ENCODE results near the gene WFS1.

WFS1 gene

GRCh38 chr4:6333301-6334202 lies 63.9 kb downstream of the WFS1 start:
- DNase-seq (ENCODE audit: low spot score) (no peak), ATAC-seq (ENCODE audit: low read depth) (no peak)
- peak; percentile 27 for TF ChIP-seq CTCF (IDR thresholded peaks at IDR 0.05; ENCODE audit: poor library complexity, severe bottlenecking)
- H3K9me3 ChIP-seq (ENCODE audit: severe bottlenecking): no peaks in the 10 kb centered on the region
- H3K4me1 ChIP-seq (ENCODE audit: insufficient read depth, poor library complexity, severe bottlenecking): no peaks in the 10 kb centered on the region
- no peaks in the 10 kb centered on the region for H3K36me3 ChIP-seq (ENCODE audit: low read depth)
- H3K27me3 ChIP-seq (ENCODE audit: insufficient read depth, poor library complexity, severe bottlenecking): peaks cover 4% of the 10 kb centered on the region
- H3K4me3 ChIP-seq (ENCODE audit: severe bottlenecking): no peak overlapping the region
- H3K27ac ChIP-seq (ENCODE audit: poor library complexity, severe bottlenecking): no peak overlapping the region

GRCh38 chr4:6334203-6334887 lies 64.7 kb downstream of the WFS1 start:
- ATAC-seq (ENCODE audit: low read depth) (no peak), DNase-seq (ENCODE audit: low spot score) (no peak)
- H3K27me3 ChIP-seq (ENCODE audit: insufficient read depth, poor library complexity, severe bottlenecking): peaks cover 4% of the 10 kb centered on the region
- H3K27ac ChIP-seq (ENCODE audit: poor library complexity, severe bottlenecking): no peak overlapping the region
- no peak for TF ChIP-seq CTCF (IDR thresholded peaks at IDR 0.05; ENCODE audit: poor library complexity, severe bottlenecking)
- no peaks in the 10 kb centered on the region for H3K4me1 ChIP-seq (ENCODE audit: insufficient read depth, poor library complexity, severe bottlenecking)
- H3K9me3 ChIP-seq (ENCODE audit: severe bottlenecking): no peaks in the 10 kb centered on the region
- H3K4me3 ChIP-seq (ENCODE audit: severe bottlenecking): no peak overlapping the region
- no peaks in the 10 kb centered on the region for H3K36me3 ChIP-seq (ENCODE audit: low read depth)

GRCh38 chr4:6335040-6335590 lies 65.5 kb downstream of the WFS1 start:
- Histone ChIP-seq H3K27me3 (ENCODE audit: insufficient read depth, poor library complexity, severe bottlenecking) (peaks cover 4% of the 10 kb centered on the region), H3K27ac (ENCODE audit: poor library complexity, severe bottlenecking) (no peak overlapping the region), H3K4me1 (ENCODE audit: insufficient read depth, poor library complexity, severe bottlenecking) (no peaks in the 10 kb centered on the region), H3K36me3 (ENCODE audit: low read depth) (no peaks in the 10 kb centered on the region), H3K4me3 (ENCODE audit: severe bottlenecking) (no peak overlapping the region), H3K9me3 (ENCODE audit: severe bottlenecking) (no peaks in the 10 kb centered on the region)
- ATAC-seq (ENCODE audit: low read depth) (no peak), DNase-seq (ENCODE audit: low spot score) (no peak)
- no peak for TF ChIP-seq CTCF (IDR thresholded peaks at IDR 0.05; ENCODE audit: poor library complexity, severe bottlenecking)

- H3K27ac ChIP-seq (ENCODE audit: poor library complexity, severe bottlenecking): no peak overlapping the region
- TF ChIP-seq CTCF (IDR thresholded peaks at IDR 0.05; ENCODE audit: poor library complexity, severe bottlenecking): no peak
- H3K4me1 ChIP-seq (ENCODE audit: insufficient read depth, poor library complexity, severe bottlenecking): no peaks in the 10 kb centered on the region
- DNase-seq (ENCODE audit: low spot score) (no peak), ATAC-seq (ENCODE audit: low read depth) (no peak)
- no peak overlapping the region for H3K4me3 ChIP-seq (ENCODE audit: severe bottlenecking)
- H3K9me3 ChIP-seq (ENCODE audit: severe bottlenecking): no peaks in the 10 kb centered on the region
- H3K27me3 ChIP-seq (ENCODE audit: insufficient read depth, poor library complexity, severe bottlenecking): peaks cover 4% of the 10 kb centered on the region
- no peaks in the 10 kb centered on the region for H3K36me3 ChIP-seq (ENCODE audit: low read depth)
Observed at GRCh38 chr4:6336166-6336565, 66.5 kb downstream of the WFS1 start.

Measured in RWPE2 (cell line).